SH-SY5Y (cell line): ENCODE results near the gene MX1.

Experiments used
- GATA2 ChIP-seq: IDR thresholded peaks from 2 replicates; pipeline ENCODE4 v1.6.1; 2011; ENCODE audit warnings: mild to moderate bottlenecking, low read depth, low read length
- GATA3 ChIP-seq: IDR thresholded peaks from 2 replicates; pipeline ENCODE4 v1.6.1; 2011; ENCODE audit warnings: low read depth, mild to moderate bottlenecking, low read length, moderate library complexity

DNA sequence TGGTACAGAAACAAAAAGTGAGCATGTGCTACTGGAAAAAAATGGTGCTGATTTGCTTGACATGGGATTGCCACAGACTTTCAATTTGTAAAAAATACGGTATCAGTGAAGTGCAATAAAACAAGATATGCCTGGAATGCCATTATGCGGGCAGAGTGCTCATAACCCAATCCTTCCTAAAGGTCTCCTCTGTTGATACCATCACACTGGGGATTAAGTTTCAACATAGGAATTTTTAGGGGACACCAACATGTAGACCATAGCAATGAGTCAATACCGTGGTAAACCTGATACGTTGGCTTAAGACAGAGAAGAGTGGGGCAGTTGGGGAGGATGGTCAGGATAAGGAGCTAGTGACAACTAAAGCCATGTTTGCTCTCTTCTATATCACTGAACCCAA is 20.5 kb downstream of the MX1 start:
- TF ChIP-seq GATA2 (no peak), GATA3 (no peak)
